Activated CD8-positive, alpha-beta memory T cell treated with anti-CD3 and anti-CD28 coated beads for 48 hours (primary cell): Measurements from ENCODE around the gene BLOC1S3.

Experiments used
- DNase-seq, 3 experiments: peaks; one replicate each; pipeline ENCODE4 v3.0.0-alpha.2; 2020; ENCODE audit warnings: low read depth in 2 of 3, low spot score in 2 of 3

BLOC1S3 gene

DNA sequence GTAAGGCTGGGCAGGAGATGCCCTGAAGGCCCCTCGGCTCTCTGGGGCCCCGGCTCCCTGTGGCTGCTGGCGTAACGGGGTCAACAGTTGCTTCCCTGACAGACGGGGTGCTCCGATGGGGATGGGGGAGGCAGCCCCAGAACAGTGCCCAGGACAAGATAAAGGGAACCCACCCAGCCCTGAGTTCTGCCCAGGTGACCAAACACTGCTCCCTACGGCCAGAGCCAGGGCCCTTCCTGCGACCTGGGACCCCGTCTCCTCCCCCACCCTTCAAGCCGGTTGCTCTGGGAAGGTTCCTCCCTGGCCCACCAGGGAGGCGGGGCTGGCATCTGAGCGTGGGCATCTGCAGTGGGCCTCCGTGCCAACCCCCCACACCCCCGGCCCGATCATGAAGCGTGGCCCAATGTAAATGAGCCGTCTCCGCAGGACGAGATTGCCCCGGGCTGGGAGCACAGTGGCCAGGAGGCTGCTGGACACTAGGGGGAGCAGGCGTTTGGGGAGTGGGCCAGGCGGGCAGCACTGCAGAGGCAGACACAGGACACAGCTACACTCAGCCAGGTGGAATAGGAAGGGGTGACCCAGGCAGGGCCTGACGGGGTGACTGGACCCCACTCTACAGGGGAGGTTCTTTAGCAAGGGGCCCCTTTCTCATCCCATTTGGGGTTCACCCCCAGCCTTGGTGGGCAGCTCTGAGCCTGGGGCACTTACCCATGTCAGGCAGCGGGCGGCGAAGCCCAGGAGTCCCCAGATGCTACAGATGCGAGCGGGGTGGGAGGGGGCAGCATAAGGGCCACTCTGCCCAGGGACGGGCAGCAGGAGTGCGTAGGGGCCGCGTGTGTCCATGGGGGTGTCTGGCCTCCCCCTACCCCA, 16.6 kb upstream of the BLOC1S3 start:
- no peak for DNase-seq

DNA sequence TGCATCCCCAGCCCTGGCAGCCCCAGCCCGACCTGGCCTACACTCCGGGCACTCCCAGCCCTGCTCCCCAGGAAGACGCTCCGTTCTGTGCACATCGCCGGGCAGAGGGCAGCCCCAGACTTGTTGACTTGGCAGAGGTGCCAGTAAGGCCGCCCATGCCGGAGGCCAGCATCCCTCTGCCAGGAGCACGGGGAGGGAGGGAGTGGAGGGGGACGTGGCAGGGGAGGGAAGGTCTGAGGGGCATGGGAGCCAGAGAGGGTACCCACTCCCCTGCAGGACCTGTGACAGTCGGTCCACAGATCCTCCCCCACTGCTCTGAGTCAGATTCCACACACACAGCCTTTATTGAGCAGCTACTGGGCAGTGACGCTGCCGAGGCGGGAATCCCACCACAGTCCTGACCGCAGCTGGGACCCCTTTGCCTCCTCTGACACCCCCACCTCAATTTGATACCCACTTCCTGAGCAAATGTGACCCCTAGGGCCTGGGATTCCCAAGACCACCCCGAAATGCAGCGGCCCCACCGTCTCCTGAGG, 15.9 kb upstream of the BLOC1S3 start:
- DNase-seq: no peak

DNA sequence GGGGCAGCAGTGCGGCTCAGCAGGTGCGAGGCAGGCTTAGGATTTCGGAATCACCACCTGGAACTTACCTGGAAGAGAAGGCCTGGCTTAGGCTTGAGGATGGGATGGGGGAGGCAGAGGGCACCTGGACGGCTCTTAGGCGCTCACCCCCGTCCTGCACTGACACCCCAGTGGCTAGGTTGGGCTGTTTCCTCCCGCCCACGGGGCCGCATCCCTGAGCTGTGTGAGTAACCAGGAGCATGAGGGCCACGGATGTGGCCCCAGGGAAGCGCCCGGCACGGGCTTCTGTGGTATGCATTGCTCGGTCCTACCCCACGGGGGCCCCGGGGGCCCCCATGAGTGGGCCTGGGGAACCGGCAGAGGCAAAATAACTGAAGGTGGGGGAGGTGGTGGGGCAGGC, 15.4 kb upstream of the BLOC1S3 start:
- DNase-seq: no peak

DNA sequence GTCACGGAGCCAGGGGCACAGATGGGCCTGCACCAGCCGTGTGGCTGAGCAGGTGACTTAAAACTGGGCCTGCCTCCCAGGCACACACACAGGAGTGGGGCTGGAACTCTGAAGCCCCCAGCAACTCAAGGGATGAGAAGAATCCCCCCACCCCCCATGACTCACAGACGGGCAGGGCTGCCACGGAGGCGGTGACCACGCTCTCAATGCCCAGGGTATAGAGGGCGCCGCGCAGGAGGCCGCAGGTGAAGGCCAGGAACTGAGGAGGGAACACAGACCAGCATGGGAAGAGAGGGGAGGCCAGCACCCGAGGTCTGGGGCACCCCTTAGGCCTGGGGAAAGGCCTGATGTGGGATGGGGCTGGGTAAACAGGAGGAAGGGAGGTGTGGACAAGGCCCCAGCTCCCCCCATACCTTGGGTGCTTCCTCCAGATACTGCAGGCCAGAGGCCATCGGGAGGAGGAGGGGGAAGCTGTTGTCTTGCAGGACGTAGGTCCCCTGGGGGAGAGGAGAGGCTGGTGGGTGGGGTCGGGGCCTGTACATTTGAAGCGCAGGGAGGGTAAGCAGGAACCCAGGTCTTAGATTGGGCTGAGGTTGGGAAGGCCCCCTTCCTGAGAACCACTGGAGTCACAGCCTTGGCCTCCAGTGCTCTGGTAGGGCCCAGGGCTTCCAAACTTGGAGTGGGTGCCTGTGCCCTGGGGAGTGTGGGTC, 14.7 kb upstream of the BLOC1S3 start:
- no peak for DNase-seq

DNA sequence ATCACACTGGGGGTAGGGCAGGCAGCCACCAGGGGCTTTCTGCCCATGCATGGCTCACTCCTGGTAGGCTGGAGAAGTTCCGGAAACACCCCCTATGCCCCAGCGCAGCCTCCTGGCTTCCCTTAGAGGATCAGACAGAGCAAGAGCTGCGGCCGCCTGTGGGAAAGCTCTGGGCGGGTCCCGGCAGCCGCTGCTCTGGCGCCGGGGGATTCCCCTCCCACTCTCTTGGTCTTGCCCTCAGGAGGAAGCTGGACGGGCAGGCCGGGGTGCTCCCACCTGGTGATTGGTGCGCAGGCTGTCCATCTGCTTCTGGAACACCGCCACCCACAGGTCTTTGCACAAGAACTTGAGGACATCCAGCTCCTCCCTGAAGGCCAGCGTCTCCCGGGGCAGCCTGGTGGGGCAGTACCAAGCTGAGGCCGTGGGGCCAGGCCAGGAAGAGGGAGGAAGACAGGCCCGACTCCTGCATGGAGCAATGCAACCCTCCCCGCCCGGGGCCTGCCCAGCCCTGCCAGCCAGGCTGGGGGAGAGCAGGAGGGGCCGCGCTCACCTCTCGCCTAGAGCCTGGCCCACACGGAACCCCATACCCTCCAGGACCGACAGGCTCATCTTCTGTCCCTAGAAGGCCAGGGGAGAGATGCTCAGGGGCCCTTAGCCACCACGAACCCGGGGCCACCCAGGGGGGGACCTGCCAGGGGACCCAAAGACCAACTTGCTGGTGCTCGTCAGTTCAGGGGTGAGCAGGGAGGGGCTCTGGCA, 13.8 kb upstream of the BLOC1S3 start:
- no peak for DNase-seq

DNA sequence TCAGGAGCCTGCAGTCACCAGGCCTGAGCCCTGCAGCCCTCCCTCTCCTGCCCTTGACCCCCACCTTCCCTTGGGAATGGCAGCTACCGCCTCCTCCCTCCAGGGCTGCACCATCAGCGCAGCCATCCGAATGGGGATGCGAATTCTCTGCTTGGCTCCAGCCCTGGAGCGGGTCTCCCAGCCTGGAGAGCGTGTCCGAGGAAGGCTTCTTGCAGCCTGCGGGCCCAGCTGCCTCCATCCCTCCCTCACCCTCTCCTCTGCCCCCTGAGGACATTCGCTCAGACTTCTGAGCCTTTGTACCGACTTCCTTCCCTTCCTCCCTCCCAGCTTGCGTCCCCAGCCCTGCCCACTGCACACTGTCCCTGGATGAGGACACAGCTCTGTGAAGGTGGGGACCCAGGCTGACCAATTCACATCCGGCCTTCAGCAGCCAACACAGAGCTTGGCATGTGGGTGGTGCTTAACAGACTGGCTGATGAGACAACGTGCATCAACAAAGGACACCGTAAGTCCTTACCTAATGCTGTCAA, 11.8 kb upstream of the BLOC1S3 start:
- DNase-seq: no peak

DNA sequence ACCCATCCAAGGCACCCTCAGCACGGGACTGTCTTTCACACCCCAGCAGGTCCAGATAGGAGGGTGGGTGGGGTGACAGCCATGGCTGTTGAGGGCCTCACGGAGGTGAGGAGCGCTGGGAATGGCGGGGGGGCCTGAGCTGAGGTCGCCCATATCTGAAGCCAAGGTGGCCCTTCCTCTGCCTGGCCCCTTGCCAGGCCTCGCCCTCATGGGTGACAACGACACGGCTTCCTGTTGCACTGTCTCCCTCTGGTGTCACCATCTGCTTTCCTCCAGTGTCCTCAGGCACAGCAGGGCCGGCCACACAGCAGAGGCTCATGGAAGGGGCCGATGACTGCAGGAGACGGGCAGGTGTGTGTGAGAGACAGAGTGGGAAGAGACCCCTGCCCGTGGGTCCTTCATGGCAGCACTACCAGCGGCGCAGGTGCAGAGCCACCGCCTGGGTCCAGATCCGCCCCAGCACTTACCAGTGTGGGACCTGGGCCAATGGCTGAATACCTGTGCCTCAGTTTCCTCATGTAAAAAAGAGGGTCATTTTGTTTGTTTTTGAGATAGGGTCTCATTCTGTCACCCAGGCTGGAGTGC, 9.7 kb upstream of the BLOC1S3 start:
- DNase-seq: no peak

DNA sequence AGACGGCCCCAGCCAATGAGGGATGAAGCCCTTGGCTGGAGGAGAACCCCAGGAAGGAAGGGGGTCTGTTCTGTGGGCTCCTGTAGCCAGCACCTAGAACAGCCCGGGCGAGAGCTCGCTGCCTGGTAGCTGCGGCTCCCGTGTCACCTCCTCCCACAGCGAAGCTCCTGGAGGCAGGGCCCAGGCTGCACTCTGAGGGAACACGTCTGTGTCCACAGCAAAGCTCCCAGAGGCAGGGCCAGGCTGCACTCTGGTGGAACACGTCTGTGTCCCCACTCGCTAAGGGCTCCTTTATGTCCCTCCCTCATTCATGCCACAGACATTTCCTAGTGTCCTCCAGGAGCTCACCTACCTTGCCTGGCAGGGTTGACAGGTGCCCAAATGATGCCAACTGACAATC, 9.0 kb upstream of the BLOC1S3 start:
- no peak for DNase-seq

DNA sequence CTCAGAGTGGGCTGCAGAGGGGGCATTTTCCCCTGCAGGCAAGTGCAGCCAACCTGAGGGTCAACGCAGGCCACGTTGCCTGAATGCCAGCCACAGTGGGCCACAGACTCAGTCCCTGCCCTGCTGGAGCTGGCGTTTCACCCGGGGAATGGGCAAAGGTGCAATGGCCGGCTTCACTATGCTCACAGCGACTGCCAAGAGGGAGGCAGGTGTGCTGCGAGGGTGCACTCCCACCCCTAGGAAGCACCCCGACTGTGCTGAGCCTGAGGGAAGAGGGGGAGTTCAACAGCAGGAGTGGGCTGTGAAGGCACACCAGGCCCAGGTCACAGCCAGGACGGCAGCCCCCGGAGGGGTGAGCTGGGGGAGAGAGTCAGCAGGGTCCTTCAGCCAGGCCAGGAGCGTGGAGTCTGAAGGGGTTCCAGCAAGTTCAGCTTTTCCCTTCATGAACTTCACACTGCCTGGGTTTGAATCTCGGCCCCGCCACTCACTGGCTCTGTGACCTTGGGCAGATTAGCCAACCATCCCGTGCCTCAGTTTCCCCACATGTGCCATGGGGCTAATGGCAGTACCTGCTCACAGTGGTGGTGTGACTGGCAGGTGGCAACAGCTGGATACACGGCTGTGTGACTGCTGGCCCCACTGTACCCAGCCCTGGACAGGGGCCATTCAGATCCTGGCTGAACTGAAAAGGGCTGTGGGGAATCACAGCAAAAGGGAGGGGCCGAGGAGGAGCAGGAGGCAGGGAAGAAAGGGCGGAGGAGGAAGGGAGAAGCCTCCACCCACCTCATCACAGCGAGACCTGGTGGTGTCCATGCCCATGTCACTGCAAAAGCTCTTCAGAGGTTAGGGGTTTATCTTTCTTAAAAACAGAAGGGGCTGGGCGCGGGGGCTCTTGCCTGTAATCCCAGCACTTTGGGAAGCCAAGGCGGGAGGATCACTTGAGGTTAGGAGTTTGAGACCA, 8.2 kb upstream of the BLOC1S3 start:
- DNase-seq: no peak

DNA sequence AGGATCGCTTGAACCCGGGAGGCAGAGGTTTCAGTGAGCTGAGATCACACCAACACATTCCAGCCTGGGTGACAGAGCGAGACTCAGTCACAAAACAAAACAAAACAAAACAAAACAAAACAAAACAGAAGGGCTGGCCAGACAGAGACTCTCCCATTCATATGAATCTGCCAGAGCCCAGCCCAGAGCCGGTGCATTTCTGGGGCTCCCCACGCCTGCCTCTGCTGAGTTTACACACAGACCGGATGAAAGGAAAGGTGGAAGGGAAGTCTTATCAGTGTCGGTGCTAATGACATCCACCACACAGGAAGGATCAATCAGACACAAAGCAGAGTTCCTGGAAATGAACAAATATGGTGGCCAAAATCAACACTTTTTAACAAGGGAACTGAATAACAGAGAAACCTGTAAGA, 7.4 kb upstream of the BLOC1S3 start:
- no peak for DNase-seq

DNA sequence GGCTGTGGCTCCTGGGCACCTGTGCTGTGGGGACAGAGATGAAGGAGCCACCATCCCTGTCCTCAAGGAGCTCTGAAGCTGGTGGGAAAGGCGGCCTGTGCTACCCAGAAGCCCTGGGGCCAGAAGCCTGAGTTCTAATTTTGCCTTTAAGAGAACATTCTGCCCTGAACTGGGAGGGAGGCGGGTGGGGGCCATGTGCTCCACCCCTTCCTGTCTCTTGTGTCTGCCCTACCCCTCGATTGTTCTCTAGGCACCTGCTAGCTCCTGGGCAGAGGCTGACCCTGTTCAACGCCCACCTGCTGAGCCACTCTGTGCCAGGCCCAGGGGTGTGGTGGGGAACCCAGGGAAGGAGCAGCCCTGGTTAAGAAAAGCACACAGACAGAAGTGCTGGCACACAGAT, 6.4 kb upstream of the BLOC1S3 start:
- DNase-seq: no peak

DNA sequence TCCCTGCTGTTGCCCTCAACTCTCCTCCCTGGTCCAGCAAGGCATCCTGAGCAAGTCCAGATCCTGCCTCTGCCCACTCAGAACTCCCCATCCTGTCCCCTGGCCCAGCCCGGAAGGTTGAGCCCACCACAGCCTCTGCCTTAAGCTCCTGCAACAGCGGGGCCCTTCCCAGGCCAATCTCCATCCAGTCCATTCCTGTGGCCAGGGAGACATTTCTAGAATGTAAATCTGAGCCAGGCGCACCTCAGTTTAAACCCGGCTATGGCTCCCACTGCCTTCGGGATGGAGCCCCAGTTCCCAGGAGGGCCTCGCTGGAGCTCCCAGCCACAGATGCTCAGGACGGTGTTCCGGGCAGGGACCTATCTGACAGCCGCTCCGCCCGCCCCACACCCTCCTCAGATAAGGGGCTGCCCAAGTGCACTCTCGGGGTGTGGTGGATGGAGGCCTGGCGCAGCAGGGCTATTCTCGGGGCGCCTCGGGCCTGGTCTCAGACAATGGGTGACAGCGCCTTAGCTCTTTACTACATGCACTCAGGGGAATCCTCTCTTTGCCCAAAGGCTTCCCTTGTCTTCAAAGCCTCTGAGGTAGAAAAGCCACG, 5.9 kb upstream of the BLOC1S3 start:
- no peak for DNase-seq

DNA sequence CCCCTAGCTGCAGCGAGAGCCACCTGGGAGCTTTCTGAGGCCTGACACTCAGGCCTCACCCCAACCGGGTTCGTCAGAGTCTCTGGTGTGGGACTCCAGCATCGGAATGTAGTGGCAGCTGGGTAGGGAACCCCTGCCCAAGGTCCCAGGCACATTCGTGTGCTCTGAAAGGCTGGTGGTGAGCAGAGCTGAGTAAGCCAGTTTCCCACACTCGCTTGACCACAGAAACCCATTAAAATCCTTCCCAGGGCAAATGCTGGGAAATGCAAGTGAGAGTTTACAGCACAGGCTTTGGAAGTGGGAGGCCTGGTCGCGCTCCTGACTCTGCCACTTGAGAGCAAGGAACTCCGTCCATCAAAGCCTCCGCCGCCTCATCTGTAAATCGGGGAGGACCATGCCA, 4.8 kb upstream of the BLOC1S3 start:
- DNase-seq: no peak

DNA sequence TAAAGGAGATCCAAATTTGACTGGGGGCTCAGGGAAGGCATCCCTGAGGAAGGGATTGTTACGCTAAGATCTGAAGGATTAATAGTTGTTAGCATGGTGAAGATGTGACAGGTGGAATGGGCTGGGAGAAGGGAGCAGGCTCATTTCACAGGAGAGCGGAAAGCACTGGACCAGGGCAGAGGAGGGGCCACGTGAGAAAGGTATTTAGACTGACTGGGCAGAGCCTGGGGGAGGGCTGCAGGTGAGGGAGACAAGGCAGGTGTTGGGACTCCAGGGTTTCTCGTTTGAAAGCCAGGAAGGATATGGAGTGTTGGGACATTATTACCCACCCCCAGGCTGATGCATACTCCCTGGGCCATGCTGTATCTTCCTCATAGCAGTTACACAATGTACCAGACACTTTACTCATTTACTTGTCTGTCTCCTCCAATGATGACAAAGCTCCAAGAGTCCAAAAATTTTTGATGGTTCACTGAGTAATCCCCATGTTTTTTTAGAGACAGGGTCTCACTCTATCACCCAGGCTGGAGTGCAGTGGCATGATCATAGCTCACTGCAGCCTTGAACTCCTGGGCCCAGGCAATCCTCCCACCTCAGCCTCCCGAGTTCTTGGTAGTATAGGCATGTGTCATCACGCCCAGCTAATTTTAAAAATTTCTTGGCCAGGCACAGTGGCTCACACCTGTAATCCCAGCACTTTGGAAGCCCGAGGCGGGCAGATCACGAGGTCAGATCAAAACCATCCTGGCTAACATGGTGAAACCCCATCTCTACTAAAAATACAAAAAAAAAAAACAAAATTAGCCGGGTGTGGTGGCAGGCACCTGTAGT, 2.9 kb upstream of the BLOC1S3 start:
- DNase-seq: no peak

DNA sequence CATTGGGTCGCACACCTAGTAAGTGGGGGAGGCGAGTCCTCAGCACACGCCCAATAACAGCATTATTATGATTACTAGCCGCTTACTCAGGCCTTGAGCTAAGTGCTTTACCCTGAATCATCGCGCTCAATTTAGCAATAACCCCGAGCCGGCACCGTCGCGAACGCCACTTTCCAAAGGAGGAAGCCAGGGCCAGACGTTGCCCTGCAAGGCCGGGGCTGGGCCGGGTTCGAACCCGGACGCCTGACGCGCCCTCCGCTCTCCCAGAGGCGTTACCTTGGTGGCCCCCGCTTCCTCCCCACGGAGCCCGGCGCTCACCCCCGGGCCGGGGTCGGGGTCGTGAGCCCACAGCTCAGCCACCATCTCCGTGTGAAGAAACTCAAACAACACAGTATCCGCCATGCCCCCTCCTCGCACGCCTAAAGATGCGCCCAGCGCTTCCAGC, 745 bp upstream of the BLOC1S3 start, which contains the start of gene TRAPPC6A:
Gene TRAPPC6A, minus strand, starts transcription at position 421 of the 445 bp plus-strand sequence. Its CDS starts 19 bp downstream, at position 402.
- no peak for DNase-seq

DNA sequence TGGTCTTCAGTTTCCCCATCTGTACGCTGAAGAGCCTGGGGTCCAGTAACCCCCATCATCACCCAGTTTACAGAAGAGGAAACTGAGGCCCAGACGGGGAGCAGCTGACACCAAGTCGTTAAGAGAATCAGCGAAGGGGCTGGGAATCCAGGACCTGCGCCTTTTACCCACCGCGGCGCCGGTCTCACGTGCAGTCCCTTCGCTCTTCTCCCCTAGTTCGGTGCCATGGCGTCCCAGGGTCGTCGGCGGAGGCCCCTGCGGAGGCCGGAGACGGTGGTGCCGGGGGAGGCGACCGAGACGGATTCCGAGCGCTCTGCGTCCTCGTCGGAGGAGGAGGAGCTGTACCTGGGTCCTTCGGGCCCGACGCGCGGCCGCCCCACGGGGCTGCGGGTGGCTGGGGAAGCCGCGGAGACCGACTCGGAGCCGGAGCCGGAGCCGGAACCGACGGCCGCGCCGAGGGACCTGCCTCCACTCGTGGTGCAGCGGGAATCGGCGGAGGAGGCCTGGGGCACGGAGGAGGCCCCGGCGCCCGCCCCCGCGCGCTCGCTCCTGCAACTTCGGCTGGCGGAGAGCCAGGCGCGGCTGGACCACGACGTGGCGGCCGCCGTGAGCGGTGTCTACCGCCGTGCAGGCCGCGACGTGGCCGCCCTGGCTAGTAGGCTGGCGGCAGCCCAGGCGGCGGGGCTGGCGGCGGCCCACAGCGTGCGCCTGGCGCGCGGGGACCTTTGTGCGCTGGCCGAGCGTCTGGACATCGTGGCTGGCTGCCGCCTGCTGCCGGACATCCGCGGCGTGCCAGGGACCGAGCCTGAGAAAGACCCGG, 698 bp downstream of the BLOC1S3 start:
- no peak for DNase-seq

DNA sequence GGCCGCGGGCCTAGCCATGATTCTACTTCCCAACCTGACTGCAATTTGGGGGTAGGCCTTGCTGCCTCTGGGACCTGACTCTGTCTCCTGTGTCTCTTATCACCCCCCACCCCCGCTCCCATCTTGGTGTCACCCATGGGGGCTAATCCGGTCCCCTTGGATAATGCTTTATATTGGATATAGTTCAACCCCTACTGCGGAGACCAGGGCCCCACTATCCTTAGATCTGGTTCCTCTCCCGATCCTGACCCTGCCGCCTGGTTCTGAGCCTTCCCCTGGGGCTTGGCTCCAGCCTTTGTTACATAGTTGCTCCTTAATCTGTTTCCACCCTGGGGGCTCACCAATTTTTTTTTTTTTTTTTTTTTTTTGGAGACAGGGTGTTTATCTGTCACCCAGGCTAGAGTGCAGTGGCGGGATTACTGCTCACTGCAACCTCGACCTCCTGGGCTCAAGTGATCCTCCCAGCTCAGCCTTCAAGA, 1.3 kb downstream of the BLOC1S3 start:
- no peak for DNase-seq
